Activated CD4-positive, alpha-beta T cell treated with anti-CD3 and anti-CD28 coated beads for 24 hours (primary cell): ENCODE measurements around the gene TRPM7.

Source experiments
- DNase-seq, 2 donors: peaks; one replicate each; pipeline ENCODE4 v3.0.0-alpha.2; 2020; ENCODE audit warnings: low read depth in 2 of 2

Gene TRPM7

GRCh38 chr15:50562735-50563640 is 123.6 kb downstream of the TRPM7 start:
- no peak for DNase-seq

- no peak for DNase-seq
These were observed 128.6 kb downstream of the TRPM7 start for GRCh38 chr15:50558012-50558411.

DNA sequence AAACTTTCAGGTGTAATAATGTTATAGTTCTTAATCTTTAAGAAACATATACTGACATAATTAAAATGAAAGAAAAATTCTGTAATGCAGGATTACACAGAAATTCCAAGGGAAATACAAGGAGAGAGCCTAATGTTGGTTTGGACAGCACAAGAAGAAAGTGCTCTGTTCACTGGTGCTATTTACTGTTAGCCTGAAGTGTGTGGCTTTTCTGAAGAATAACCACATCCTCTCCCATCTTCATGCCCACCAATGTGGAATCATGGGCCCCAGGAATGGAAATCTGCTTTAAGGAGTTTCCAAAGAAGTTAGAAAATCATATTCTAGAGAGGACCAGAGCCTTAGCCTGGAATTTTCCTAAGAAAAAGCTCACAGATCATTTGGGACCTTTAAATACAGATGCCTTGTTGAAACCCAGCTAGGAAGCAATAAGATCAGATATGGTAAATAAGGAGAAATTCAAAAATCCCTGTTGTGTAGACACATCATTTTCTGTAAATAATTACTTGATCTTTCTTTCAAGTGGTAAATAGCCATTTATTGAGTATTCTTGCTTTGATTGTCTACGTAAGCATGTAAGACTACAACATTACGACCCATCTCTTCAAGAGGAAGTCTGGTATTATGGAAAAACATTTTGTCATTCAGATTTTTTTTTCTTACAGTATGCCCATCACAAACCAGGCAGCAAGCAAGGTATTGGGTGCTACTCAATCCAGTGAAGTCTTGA is 129.8 kb downstream of the TRPM7 start:
- no peak for DNase-seq

DNA sequence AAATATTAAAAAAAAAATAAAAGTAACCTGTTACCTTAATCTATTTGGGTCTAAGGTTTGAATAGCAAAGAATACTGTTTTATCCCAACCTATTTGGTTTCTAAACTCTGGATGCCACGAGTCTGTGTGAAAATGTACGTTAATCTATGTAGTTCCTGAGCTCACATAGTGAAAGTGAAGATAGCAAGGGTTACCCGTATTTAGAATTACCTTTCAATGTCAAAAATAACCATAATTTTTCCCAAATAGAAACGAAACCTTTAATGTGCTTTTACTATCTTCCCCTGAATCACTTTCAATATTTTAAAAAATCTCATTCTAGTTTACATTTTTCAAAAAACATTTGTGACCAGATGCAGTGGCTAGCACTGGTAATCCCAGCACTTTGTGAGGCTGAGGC is 134.4 kb downstream of the TRPM7 start:
- DNase-seq = no peak

DNA sequence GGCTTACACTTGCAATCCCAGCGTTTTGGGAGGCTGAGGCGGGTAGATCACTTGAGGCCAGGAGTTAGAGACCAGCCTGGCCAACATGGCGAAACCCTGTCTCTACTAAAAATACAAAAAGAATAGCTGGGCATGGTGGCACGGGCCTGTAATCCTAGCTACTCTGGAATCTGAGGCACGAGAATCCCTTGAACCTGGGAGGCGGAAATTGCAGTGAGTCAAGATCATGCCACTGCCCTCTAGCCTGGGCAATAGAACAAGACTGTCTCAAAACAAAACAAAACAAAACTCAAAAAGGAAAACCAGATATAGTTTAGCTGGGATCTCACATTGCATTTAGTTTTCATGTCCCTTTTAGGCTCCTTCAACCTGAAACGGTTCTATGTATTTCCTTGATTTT is 137.3 kb downstream of the TRPM7 start:
- no peak for DNase-seq

DNA sequence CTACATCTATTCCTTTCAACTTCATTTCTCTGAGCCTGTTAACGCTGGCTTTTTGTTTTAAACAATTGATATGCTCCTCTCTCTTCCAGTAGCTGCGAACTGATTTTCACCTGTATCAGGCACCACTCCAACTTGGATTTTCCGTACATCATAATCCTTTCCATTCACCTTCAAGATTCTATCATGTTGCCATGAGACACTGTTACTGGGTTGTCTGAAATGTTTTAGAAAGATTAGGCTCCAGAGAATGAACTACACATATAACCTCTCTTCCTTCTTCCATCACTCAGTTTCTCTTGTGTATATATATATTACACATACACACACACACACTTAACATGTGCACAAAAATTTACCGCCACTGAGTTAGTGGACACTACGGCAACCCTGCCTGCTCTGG is 140.0 kb downstream of the TRPM7 start, which contains the start of gene USP50:
TSS of gene USP50 (minus strand) at position 101 of the 400 bp plus-strand sequence. CDS start 141 bp downstream, outside the sequence.
- DNase-seq = no peak

GRCh38 chr15:50544368-50544767 is 142.2 kb downstream of the TRPM7 start:
- no peak for DNase-seq

DNA sequence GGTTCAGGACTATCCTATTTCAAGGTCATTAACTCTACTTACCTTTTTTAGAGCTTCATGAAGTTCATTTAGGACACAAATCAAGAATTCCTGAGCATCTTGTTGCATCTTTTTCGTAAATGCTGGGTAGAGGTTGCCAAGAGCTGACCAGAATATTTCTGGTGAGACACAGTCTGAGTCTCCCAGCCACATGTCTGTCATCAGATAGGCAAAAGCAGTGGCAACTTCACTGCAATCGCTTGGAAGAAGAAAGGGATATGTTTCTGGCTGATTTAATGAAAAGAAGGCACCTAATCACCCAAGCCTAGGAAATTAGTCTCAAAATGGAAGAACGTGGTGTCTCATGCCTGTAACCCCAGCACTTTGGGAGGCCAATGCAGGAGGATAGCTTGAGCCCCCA is 143.0 kb downstream of the TRPM7 start:
- no peak for DNase-seq

- no peak for DNase-seq
These were observed 143.7 kb downstream of the TRPM7 start for GRCh38 chr15:50542887-50543210.

- DNase-seq = no peak
These were observed 154.8 kb downstream of the TRPM7 start for GRCh38 chr15:50531766-50532165.

DNA sequence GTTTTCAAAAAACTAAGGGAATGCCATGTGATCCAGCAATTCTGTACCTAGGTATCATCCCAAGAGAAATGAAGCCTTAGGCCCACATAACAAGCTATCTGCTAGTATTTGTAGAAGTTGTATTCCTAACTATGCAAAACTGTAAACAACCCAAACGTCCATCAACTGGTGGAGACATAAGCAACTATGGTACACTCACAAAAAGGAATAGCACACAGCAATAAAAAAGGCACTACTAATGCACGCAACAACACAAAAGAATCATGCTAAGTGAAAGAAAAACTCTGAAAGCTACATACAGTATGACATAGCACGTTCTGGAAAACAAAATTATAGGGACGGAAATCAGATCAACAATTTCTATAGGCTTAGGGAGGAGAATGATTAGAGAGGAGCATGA is 155.4 kb downstream of the TRPM7 start:
- no peak for DNase-seq

DNA sequence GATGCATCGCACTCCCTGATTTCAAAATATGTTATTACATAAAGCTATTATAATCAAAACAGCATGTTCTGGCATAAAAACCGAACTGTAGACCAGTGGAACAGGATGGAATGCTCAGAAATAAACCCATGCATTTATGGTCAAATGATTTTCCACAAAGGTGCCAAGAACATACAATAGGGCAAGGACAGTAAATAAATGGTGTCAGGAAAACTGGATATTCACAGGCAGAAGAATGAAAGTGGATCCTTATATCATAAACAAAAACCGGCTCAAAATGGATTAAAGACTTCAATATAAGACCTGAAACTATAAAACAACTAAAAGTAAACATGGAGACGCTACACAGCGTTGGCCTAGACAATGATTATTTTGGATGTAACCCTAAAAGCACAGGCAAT is 162.7 kb downstream of the TRPM7 start:
- no peak for DNase-seq

- DNase-seq = no peak
These were observed 166.7 kb downstream of the TRPM7 start for GRCh38 chr15:50519740-50520425.

- no peak for DNase-seq
These were observed 173.6 kb downstream of the TRPM7 start for GRCh38 chr15:50513001-50513400.
